ENCODE results near the gene ASPHD2. TPM values are rescaled to one million over a fixed set of nuclear protein-coding genes. Genes with fewer than 3 reads are reported as not detected.

Gene ASPHD2
- total RNA-seq, 1 experiment from 2014 or later = 7.1 TPM

DNA sequence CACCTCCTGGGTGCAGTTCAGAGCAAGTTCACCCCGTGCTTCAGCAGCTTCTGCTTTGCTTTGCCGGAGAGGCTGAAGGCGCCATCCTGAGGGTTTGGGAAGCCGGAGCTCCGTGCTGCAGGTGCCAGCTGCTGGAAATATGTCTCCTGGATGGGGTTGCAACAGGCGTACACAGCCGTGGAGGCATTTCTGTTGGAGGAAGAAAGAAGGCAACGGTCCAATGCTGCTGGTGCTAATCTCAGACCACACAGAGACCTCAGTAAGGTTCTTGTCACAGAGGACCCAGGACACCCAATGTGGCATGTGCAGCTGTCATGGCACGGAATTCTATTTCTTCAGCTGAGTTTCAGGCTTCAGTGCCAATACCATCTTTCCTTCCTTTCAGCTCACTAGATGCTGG, 24.2 kb downstream of the ASPHD2 start:
- Histone ChIP-seq H4K8ac (replicated peaks; ENCODE audit: insufficient read length, low read depth, low read length) (no peak overlapping the region), H3K56ac (ENCODE audit: insufficient read length, low read depth, low read length) (no peak overlapping the region), H4K20me1 (ENCODE audit: control insufficient read depth, insufficient read depth, insufficient read length) (no peaks in the 10 kb centered on the region), H3K14ac (ENCODE audit: insufficient read depth, low read length) (no peak overlapping the region), H3K79me1 (ENCODE audit: insufficient read depth, low read depth, low read length, poor library complexity, severe bottlenecking) (no peaks in the 10 kb centered on the region), H3K27me3 (ENCODE audit: insufficient read depth, low read length) (no peaks in the 10 kb centered on the region), H2BK120ac (ENCODE audit: low read depth, low read length, poor library complexity, severe bottlenecking) (no peak overlapping the region), H2BK20ac (ENCODE audit: low read depth, low read length, poor library complexity, severe bottlenecking) (no peak overlapping the region), H4K91ac (ENCODE audit: insufficient read length, low read depth, low read length) (no peak overlapping the region), H2BK15ac (ENCODE audit: low read depth, low read length) (no peak overlapping the region), H2BK5ac (ENCODE audit: insufficient read length, low read length) (no peak overlapping the region), H3K18ac (ENCODE audit: insufficient read length, low read depth, low read length) (no peak overlapping the region), H3K4me1 (ENCODE audit: insufficient read depth, low read length) (no peaks in the 10 kb centered on the region), H3K4ac (ENCODE audit: low read depth, low read length) (no peak overlapping the region), H3K27ac (ENCODE audit: insufficient read length, low read depth, low read length) (no peak overlapping the region), H3K23ac (ENCODE audit: insufficient read length, low read depth, low read length) (no peak overlapping the region), H2AK5ac (ENCODE audit: insufficient read length, low read length) (no peak overlapping the region), H3K4me2 (ENCODE audit: insufficient read depth, insufficient read length, low read length) (no peak overlapping the region), H2BK12ac (ENCODE audit: insufficient read length, low read depth, low read length) (no peak overlapping the region), H3K23me2 (ENCODE audit: insufficient read length, low read depth, low read length, poor library complexity, severe bottlenecking) (no peaks in the 10 kb centered on the region), H4K5ac (ENCODE audit: insufficient read length, low read depth, low read length) (no peak overlapping the region), H3K79me2 (ENCODE audit: insufficient read depth, low read length) (no peaks in the 10 kb centered on the region), H3K9ac (ENCODE audit: extremely low read depth, insufficient read length, low read length) (no peak overlapping the region), H3K9me3 (ENCODE audit: control insufficient read depth, low read depth, low read length) (no peaks in the 10 kb centered on the region), H2AFZ (ENCODE audit: low read length) (no peak overlapping the region), H3T11ph (ENCODE audit: low read length) (no peak overlapping the region)
- WGBS (ENCODE audit: extremely low coverage, insufficient read length, low lambda C conversion rate) = no CpG with 5 or more reads among the region's 9 CpGs
- TF ChIP-seq CTCF (conservative IDR thresholded peaks at IDR 0.05) = no peak
- no peaks in the 10 kb centered on the region for H3K9me3 Mint-ChIP-seq
- no peak overlapping the region for H3K27ac Mint-ChIP-seq
- H3K36me3 Mint-ChIP-seq (ENCODE audit: insufficient read depth in 1 of 3, low read depth in 3 of 3) = peaks cover 22 to 55% (median 53%) of the 10 kb centered on the region in 3 experiments; a peak in 6 of 7 replicates
- H3K4me1 Mint-ChIP-seq = no peaks in the 10 kb centered on the region
- no peak overlapping the region for H3K4me3 Mint-ChIP-seq
- H3K27me3 Mint-ChIP-seq (ENCODE audit: low read depth) = no peaks in the 10 kb centered on the region
- DNase-seq = no peak
